AG04450 (cell line): Measurements from ENCODE around the gene BCL7A. TPM values are rescaled to one million over a fixed set of nuclear protein-coding genes. Genes with fewer than 3 reads are reported as not detected.
"Not testable (repeated sequence)": the region's sequence is repeated elsewhere in the genome, so short reads cannot be mapped to it uniquely, and the experiment has no call there.

Experiments used
- CTCF ChIA-PET: fragments of 300-600, 350-600 bp; formaldehyde crosslinking; extraction: SDS; loops from one replicate; lab custom pipeline; 2022; ENCODE audit warnings: antibody characterized with exemption, inconsistent platforms; lab: Charles Lee
- POLR2A ChIA-PET: fragments of 350-600 bp; formaldehyde crosslinking; extraction: SDS; loops from one replicate; lab custom pipeline; 2021; ENCODE audit warnings: antibody characterized with exemption, inconsistent platforms; lab: Yijun Ruan, JAX
- DNase-seq: peaks from one replicate; pipeline ENCODE4 v3.0.0-alpha.2; 2011; ENCODE audit warnings: low read depth, low spot score
- H3K27ac ChIP-seq: one replicate; pipeline ENCODE4 v1.5.1; 2012; ENCODE audit warnings: low read depth, low read length, control low read depth
- H3K27me3 ChIP-seq: one replicate; pipeline ENCODE4 v1.6.0; 2012; ENCODE audit warnings: low read length; ENCODE audit not compliant: control insufficient read depth, insufficient read depth
- H3K4me3 ChIP-seq: 2 replicates; pipeline ENCODE4 v1.5.1; 2011; ENCODE audit warnings: mild to moderate bottlenecking, low read depth, low read length, control low read depth
- H3K9me3 ChIP-seq: 2 replicates; pipeline ENCODE4 v1.5.1; 2012; ENCODE audit warnings: low read length; ENCODE audit not compliant: control insufficient read depth, insufficient read depth
- polyA plus RNA-seq: library from polyadenylated mRNA; depleted of rRNA; stranded (reverse); fragments of >200 nt; gene quantifications from 2 replicates; pipeline ENCODE4 v1.2.3, GENCODE V29; 2011
- TF ChIP-seq, protein P1 (sequence below): IDR thresholded peaks from 2 replicates; pipeline ENCODE4 v1.5.1; 2011; ENCODE audit warnings: low read depth, low read length, control low read depth, inconsistent platforms

The BCL7A gene
- polyA plus RNA-seq, 1 experiment: 4.4 TPM

DNA sequence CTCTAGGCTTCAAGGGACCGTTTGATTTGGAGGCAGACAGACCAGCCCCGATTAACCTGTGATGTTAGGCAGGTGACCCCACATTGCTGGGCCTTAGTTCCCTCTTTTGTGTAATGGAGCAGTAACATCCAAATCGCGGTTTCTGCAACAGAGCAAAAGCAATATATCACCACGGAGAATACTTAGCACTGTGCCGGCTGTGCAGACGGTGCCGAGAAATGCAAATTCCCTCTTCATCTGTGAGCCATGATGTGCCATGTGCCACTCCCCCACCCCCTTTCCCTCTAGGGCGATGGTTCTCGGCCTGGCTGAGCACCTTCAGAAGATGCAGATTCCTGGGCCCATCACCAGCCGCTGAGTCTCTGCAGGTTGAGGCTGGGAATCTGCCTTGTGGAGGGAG is 10.9 kb downstream of the BCL7A start:
- DNase-seq: no peak
- H3K9me3 ChIP-seq: no peaks in the 10 kb centered on the region; the same call in 1 of the 2 replicates
- ChIA-PET CTCF (interaction anchor here (1.5 kb wide), 1 partner anchor 90 kb away, joined by 5 read pairs; no protein-coding TSS in a partner anchor), POLR2A (no interaction called here)
- no peaks in the 10 kb centered on the region for H3K27me3 ChIP-seq
- no peak overlapping the region for H3K27ac ChIP-seq
- TF ChIP-seq, protein P1, sequence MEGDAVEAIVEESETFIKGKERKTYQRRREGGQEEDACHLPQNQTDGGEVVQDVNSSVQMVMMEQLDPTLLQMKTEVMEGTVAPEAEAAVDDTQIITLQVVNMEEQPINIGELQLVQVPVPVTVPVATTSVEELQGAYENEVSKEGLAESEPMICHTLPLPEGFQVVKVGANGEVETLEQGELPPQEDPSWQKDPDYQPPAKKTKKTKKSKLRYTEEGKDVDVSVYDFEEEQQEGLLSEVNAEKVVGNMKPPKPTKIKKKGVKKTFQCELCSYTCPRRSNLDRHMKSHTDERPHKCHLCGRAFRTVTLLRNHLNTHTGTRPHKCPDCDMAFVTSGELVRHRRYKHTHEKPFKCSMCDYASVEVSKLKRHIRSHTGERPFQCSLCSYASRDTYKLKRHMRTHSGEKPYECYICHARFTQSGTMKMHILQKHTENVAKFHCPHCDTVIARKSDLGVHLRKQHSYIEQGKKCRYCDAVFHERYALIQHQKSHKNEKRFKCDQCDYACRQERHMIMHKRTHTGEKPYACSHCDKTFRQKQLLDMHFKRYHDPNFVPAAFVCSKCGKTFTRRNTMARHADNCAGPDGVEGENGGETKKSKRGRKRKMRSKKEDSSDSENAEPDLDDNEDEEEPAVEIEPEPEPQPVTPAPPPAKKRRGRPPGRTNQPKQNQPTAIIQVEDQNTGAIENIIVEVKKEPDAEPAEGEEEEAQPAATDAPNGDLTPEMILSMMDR: no peak
- H3K4me3 ChIP-seq: no peak overlapping the region

DNA sequence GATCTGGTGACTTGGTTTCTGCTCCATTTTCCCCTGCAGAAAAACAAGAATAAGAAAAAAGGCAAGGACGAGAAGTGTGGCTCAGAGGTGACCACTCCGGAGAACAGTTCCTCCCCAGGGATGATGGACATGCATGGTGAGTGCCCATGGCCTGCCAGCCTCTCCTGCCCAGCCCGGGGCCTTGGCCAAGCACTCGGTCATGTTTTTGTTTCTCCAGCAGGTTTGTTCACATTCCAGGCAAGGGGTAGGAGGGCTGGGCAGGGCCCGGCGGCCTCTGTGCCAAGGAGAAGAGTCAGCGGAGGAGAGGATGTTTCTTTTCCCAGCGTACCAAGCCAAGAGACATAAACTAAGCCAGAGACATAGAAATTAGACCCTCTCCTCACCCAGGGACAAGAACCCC is 13.6 kb downstream of the BCL7A start:
- H3K4me3 ChIP-seq: no peak overlapping the region
- no peaks in the 10 kb centered on the region for H3K9me3 ChIP-seq
- ChIA-PET POLR2A (no interaction called here), CTCF (no interaction called here)
- no peaks in the 10 kb centered on the region for H3K27me3 ChIP-seq
- H3K27ac ChIP-seq: no peak overlapping the region
- no peak for DNase-seq
- TF ChIP-seq, protein P1: no peak

DNA sequence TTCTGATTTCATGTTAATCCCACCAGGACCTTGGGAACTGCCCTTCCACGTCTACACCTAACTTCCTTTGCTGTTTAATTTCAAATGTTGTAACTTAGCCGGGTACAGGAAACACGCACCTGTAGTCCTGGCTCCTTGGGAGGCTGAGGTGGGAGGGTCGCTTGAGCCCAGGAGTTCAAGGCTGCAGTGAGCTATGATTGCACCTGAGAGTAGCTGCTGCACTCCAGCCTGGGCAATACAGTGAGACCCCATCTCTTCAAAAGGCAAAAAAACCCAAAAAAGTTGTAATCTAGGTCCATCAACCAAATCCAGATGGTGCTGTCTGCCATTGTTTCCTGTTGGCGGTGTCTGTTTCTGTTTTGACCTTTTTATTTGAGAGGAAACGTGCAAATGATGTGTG is 14.5 kb downstream of the BCL7A start:
- H3K9me3 ChIP-seq: no peaks in the 10 kb centered on the region
- no peak for DNase-seq
- POLR2A ChIA-PET: no interaction called here
- no peak overlapping the region for H3K27ac ChIP-seq
- H3K4me3 ChIP-seq: no peak overlapping the region
- TF ChIP-seq, protein P1: no peak
- CTCF ChIA-PET: interaction anchor here (1.3 kb wide), 1 partner anchor 8 kb away, joined by 3 read pairs; no protein-coding TSS in a partner anchor
- H3K27me3 ChIP-seq: no peaks in the 10 kb centered on the region

DNA sequence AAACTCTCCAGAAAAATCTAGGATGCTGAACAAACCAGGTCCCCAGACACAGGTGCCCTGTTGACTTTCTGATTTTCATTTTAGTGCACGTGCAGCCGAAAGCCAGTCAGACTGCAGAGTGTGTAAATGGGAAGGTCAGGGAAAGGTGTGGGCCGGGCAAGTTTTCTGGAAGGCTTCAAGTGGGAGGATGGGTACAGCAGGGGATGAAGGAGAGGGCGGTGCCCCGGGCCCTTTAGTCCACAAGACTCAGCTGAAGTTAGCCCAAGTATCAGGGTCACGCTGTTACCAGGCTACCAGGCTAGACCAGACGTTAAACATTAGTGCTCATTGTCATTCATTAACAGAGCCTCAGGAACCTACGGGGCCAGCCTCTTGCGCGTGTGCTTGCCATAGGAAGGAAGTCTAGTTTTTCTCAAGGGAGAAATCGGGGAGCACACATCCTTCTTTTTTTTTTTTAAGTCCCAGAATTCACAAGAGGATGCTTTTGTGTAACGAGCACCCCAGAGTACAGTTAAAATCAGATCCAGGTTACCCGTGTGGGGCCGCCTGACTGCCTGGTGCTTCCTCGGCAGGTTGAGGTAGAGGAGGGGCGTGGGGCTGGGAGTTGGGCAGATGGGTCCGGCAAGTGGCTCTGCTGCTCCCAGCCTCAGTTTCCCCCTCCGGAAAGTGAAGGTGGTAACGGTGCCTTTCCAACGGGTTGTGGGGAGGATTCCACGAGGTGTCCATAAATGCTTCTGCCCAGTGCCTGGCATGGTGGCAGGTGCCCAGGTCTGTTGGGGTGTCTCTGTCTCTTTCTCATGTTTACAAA is 19.1 kb downstream of the BCL7A start:
- Histone ChIP-seq H3K4me3 (no peak overlapping the region), H3K27ac (no peak overlapping the region), H3K9me3 (peaks cover 4% of the 10 kb centered on the region; the same call in 1 of the 2 replicates), H3K27me3 (no peaks in the 10 kb centered on the region)
- TF ChIP-seq, protein P1: no peak
- POLR2A ChIA-PET: no interaction called here
- DNase-seq: no peak
- CTCF ChIA-PET: interaction anchor here (0.6 kb wide), 1 partner anchor 11 kb away, joined by 3 read pairs; no protein-coding TSS in a partner anchor

DNA sequence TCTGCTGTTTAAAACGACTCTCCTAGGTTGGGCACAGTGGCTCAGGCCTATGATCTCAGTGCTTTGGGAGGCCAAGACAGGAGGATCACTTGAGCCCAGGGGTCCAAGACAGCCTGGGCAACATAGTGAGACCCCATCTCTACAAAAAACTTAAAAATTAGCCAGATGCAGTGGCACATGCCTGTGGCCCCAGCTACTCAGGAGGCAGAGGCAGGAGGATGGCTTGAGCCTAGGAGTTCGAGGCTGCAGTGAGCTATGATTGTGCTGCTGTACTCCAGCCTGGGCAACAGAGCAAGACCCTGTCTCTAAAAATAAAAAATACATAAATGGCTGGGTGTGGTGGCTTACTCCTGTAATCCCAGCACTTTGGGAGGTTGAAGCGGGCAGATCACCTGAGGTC is 19.8 kb downstream of the BCL7A start:
- CTCF ChIA-PET, POLR2A ChIA-PET, H3K27me3 ChIP-seq, H3K27ac ChIP-seq, H3K9me3 ChIP-seq, DNase-seq, H3K4me3 ChIP-seq: not testable (repeated sequence)
